Activated naive CD8-positive, alpha-beta T cell treated with anti-CD3 and anti-CD28 coated beads, Interleukin-2, amount 10 ng/mL, durations not matched to agents 7 days and 5 days (primary cell): ENCODE results near the gene PUSL1. TPM values are rescaled to one million over a fixed set of nuclear protein-coding genes. Genes with fewer than 3 reads are reported as not detected.

ENCODE experiments used
- ATAC-seq: fragments of 150-1000 bp; cut with Tn5 transposase; one replicate; pipeline ENCODE4 v1.10.0; 2021; ENCODE audit warnings: low read depth, moderate library complexity
- POLR2A ChIA-PET: fragments of 350-600 bp; sonication (Branson Sonifier 250); formaldehyde crosslinking; loops from one replicate; lab custom pipeline; 2021; ENCODE audit warnings: antibody characterized with exemption; lab: Charles Lee
- DNase-seq: peaks from one replicate; pipeline ENCODE4 v3.0.0; 2021
- H3K27ac Mint-ChIP-seq: one replicate; pipeline ENCODE4 v1.8.0; 2022; ENCODE audit warnings: mild to moderate bottlenecking, mixed read lengths
- H3K27me3 Mint-ChIP-seq: one replicate; pipeline ENCODE4 v1.8.0; 2022; ENCODE audit warnings: mild to moderate bottlenecking, moderate library complexity, mixed read lengths
- H3K36me3 Mint-ChIP-seq: one replicate; pipeline ENCODE4 v1.8.0; 2021; ENCODE audit warnings: mild to moderate bottlenecking, mixed read lengths
- H3K4me1 Mint-ChIP-seq: one replicate; pipeline ENCODE4 v1.8.0; 2021; ENCODE audit warnings: mixed read lengths
- H3K4me3 Mint-ChIP-seq: one replicate; pipeline ENCODE4 v1.8.0; 2022; ENCODE audit warnings: mild to moderate bottlenecking, moderate library complexity, mixed read lengths
- H3K9me3 Mint-ChIP-seq: one replicate; pipeline ENCODE4 v1.8.0; 2021; ENCODE audit warnings: mixed read lengths
- total RNA-seq, 2 experiments: library from RNA; stranded (reverse); gene quantifications; one replicate each; pipeline ENCODE4 v1.2.3, GENCODE V29; 2021

Gene PUSL1
- total RNA-seq, 2 experiments from 2014 or later = 22.3 to 22.4 TPM

- DNase-seq (no peak), ATAC-seq (no peak)
- peaks cover 15% of the 10 kb centered on the region for H3K4me1 Mint-ChIP-seq
- peak overlapping the region; percentile 56 for H3K27ac Mint-ChIP-seq
- POLR2A ChIA-PET = no interaction called here
- peaks cover 6% of the 10 kb centered on the region for H3K36me3 Mint-ChIP-seq
- H3K4me3 Mint-ChIP-seq = peak overlapping the region; percentile 31
- no peaks in the 10 kb centered on the region for H3K27me3 Mint-ChIP-seq
- H3K9me3 Mint-ChIP-seq = no peaks in the 10 kb centered on the region
These were observed 14.0 kb downstream of the PUSL1 start for GRCh38 chr1:1322418-1322817.

GRCh38 chr1:1322952-1323351 is 14.6 kb downstream of the PUSL1 start:
- no peaks in the 10 kb centered on the region for H3K9me3 Mint-ChIP-seq
- ATAC-seq = no peak
- H3K4me3 Mint-ChIP-seq = peak overlapping the region; percentile 93
- DNase-seq = no peak
- H3K27ac Mint-ChIP-seq = peak overlapping the region; percentile 94
- peaks cover 6% of the 10 kb centered on the region for H3K36me3 Mint-ChIP-seq
- H3K4me1 Mint-ChIP-seq = peaks cover 15% of the 10 kb centered on the region
- POLR2A ChIA-PET = no interaction called here
- no peaks in the 10 kb centered on the region for H3K27me3 Mint-ChIP-seq

DNA sequence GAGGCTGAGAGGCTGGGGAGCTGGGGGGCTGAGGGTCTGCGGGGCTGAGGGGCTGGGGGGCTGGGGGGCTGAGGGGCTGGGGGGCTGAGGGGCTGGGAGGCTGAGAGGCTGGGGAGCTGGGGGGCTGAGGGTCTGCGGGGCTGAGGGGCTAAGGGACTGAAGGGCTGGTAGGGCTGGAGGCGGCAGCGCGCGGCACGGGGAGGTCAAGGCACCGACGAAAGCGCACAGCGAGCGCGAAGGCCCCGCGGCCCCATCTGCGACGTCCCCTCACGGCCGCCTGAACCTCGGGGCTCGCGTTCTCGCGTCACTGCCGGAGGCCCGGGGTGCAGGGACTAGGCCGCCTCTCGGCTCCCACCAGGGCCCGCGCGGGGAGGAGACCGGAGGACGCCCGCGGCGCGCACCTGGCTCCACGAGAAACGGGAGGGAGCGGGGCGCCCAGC is 15.7 kb downstream of the PUSL1 start:
- Mint-ChIP-seq H3K4me3 (peak overlapping the region; percentile 93), H3K9me3 (no peaks in the 10 kb centered on the region), H3K36me3 (peaks cover 5% of the 10 kb centered on the region), H3K4me1 (peaks cover 15% of the 10 kb centered on the region), H3K27ac (peak overlapping the region; percentile 65), H3K27me3 (no peaks in the 10 kb centered on the region)
- POLR2A ChIA-PET = no interaction called here
- ATAC-seq = peak; percentile 33
- DNase-seq = no peak

DNA sequence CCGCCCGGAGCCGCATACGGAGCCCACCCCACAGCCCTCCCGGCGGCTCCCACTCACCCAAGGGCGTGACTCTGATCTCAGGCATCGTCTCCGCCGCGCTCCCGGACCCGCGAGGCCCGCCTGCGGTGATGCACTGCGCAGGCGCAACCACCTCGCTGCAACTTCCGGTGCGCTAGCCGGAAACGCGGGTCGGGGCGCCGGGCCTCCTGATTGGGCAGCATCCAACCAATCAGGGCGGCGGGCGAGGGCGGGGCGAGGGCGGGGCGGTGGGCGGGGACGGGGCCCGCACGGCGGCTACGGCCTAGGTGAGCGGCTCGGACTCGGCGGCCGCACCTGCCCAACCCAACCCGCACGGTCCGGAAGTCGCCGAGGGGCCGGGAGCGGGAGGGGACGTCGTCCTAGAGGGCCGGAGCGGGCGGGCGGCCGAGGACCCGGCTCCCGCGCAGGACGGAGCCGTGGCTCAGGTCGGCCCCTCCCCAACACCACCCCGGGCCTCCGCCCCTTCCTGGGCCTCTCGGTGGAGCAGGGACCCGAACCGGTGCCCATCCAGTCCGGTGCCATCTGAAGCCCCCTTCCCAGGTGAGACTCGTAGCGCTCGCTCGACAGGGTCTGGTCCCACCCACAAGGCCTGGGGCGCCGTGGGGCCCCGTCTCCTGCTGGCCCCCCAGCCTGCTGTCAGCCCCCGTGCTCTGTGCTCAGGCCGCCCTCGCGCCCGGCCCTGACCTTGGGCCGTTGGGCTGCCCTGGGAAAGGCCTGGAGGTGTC is 16.3 kb downstream of the PUSL1 start, which contains the start of the genes CPTP and INTS11:
TSS of gene CPTP (plus strand) at position 279 of the 764 bp plus-strand sequence. CDS start 2,109 bp downstream, outside the sequence.
TSS of gene INTS11 (minus strand) at position 137 of the 764 bp plus-strand sequence. CDS start at position 85, 52 bp downstream.
- no peaks in the 10 kb centered on the region for H3K9me3 Mint-ChIP-seq
- H3K27me3 Mint-ChIP-seq = no peaks in the 10 kb centered on the region
- peaks cover 15% of the 10 kb centered on the region for H3K4me1 Mint-ChIP-seq
- DNase-seq (peak; percentile 97), ATAC-seq (peak; percentile 85)
- peak within 1 kb of the TSS; percentile 95 for H3K27ac Mint-ChIP-seq
- peaks cover 1% of the 10 kb centered on the region for H3K36me3 Mint-ChIP-seq
- peak within 1 kb of the TSS; percentile 93 for H3K4me3 Mint-ChIP-seq
- POLR2A ChIA-PET = interaction anchor here (0.8 to 1.3 kb wide), 4 partner anchors 11 to 74 kb away, joined by 3 read pairs; partner anchors contain the start of genes AURKAIP1, CCNL2 and UBE2J2

GRCh38 chr1:1325288-1326074 is 17.1 kb downstream of the PUSL1 start:
- DNase-seq = no peak
- Mint-ChIP-seq H3K27ac (peak overlapping the region; percentile 80), H3K27me3 (no peaks in the 10 kb centered on the region), H3K36me3 (no peaks in the 10 kb centered on the region), H3K4me3 (peak overlapping the region; percentile 76), H3K4me1 (peaks cover 15% of the 10 kb centered on the region), H3K9me3 (no peaks in the 10 kb centered on the region)
- POLR2A ChIA-PET = interaction anchor here (0.8 to 1.3 kb wide), 4 partner anchors 11 to 74 kb away, joined by 3 read pairs; partner anchors contain the start of genes AURKAIP1, CCNL2 and UBE2J2
- no peak for ATAC-seq

GRCh38 chr1:1326075-1326605 is 17.7 kb downstream of the PUSL1 start:
- ATAC-seq = no peak
- Mint-ChIP-seq H3K4me3 (peak overlapping the region; percentile 76), H3K27me3 (no peaks in the 10 kb centered on the region), H3K4me1 (peaks cover 15% of the 10 kb centered on the region), H3K9me3 (no peaks in the 10 kb centered on the region), H3K27ac (peak overlapping the region; percentile 80), H3K36me3 (no peaks in the 10 kb centered on the region)
- POLR2A ChIA-PET = interaction anchor here (1.1 to 1.3 kb wide), 2 partner anchors 12 to 49 kb away, joined by 3 read pairs; partner anchors contain the start of gene AURKAIP1
- no peak for DNase-seq

DNA sequence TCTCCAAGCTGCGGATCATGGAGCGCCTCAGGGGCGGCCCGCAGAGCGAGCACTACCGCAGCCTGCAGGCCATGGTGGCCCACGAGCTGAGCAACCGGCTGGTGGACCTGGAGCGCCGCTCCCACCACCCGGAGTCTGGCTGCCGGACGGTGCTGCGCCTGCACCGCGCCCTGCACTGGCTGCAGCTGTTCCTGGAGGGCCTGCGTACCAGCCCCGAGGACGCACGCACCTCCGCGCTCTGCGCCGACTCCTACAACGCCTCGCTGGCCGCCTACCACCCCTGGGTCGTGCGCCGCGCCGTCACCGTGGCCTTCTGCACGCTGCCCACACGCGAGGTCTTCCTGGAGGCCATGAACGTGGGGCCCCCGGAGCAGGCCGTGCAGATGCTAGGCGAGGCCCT is 18.9 kb downstream of the PUSL1 start:
- Mint-ChIP-seq H3K36me3 (no peaks in the 10 kb centered on the region), H3K27ac (no peak overlapping the region), H3K4me1 (peaks cover 11% of the 10 kb centered on the region), H3K27me3 (no peaks in the 10 kb centered on the region), H3K9me3 (no peaks in the 10 kb centered on the region), H3K4me3 (no peak overlapping the region)
- POLR2A ChIA-PET = no interaction called here
- DNase-seq (no peak), ATAC-seq (no peak)

GRCh38 chr1:1328254-1328653 is 19.9 kb downstream of the PUSL1 start:
- H3K27me3 Mint-ChIP-seq = no peaks in the 10 kb centered on the region
- no peak for DNase-seq
- H3K4me1 Mint-ChIP-seq = peaks cover 8% of the 10 kb centered on the region
- POLR2A ChIA-PET = interaction anchor here (0.5 kb wide), 1 partner anchor 419 kb away, joined by 4 read pairs; no protein-coding TSS in a partner anchor
- H3K36me3 Mint-ChIP-seq = no peaks in the 10 kb centered on the region
- H3K27ac Mint-ChIP-seq = no peak overlapping the region
- no peak overlapping the region for H3K4me3 Mint-ChIP-seq
- ATAC-seq = no peak
- H3K9me3 Mint-ChIP-seq = no peaks in the 10 kb centered on the region

DNA sequence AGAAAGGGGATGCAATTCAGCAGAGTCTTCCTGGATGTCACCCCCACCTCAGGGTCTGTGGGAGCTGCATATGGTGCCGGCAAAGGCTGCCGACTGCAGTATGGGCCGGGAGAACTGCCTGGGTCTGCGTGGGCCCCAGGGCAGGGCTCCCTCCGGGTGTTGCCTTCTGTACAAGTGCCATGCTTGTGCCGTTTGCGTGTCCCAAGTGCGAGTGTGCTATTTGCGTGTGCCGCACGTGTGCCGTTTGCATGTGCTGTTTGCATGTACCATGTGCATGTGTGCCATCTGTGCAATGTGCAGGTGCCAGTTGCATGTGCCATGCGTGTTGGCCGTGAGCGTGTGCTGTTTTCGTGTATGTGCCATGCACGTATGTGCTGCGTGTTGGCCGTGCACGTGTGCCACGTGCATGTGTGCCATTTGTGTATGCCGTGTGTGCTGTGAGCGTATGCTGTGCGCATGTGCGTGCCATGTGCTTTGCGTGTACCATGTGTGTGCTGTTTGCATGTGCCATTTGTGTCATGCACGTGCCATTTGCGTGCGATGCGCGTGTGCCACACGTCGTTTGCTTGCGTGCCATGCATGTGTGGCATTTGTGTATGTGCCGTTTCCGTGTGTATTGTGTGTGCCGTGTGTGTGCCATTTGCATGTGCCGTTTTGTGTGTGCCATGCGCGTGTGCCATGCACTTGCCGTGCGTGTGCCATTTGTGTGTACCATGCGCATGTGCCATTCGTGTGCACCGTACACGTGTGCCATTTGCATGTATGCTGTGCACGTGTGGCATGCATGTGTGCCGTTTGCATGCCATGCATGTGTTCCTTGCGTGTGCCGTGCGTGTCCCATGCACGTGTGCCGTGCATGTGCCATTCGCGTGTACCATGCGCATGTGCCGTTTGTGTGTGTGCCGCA is 21.2 kb downstream of the PUSL1 start:
- DNase-seq = no peak
- no peak overlapping the region for H3K4me3 Mint-ChIP-seq
- H3K36me3 Mint-ChIP-seq = no peaks in the 10 kb centered on the region
- no peaks in the 10 kb centered on the region for H3K9me3 Mint-ChIP-seq
- no peak for ATAC-seq
- H3K4me1 Mint-ChIP-seq = peaks cover 4% of the 10 kb centered on the region
- POLR2A ChIA-PET = no interaction called here
- no peaks in the 10 kb centered on the region for H3K27me3 Mint-ChIP-seq
- no peak overlapping the region for H3K27ac Mint-ChIP-seq

- Mint-ChIP-seq H3K4me3 (no peak overlapping the region), H3K27me3 (no peaks in the 10 kb centered on the region), H3K4me1 (peaks cover 4% of the 10 kb centered on the region), H3K36me3 (no peaks in the 10 kb centered on the region), H3K27ac (no peak overlapping the region), H3K9me3 (no peaks in the 10 kb centered on the region)
- no peak for ATAC-seq
- no peak for DNase-seq
- POLR2A ChIA-PET = no interaction called here
These were observed 22.1 kb downstream of the PUSL1 start for GRCh38 chr1:1330366-1331067.

- Mint-ChIP-seq H3K27ac (no peak within 1 kb of the TSS), H3K27me3 (no peaks in the 10 kb centered on the region), H3K36me3 (no peaks in the 10 kb centered on the region), H3K4me1 (peaks cover under 1% of the 10 kb centered on the region), H3K9me3 (no peaks in the 10 kb centered on the region), H3K4me3 (no peak within 1 kb of the TSS)
- no peak for DNase-seq
- ATAC-seq = no peak
- POLR2A ChIA-PET = no interaction called here
These were observed 22.9 kb downstream of the PUSL1 start, which contains the start of gene TAS1R3 for GRCh38 chr1:1331068-1331965. TSS of gene TAS1R3 (plus strand) at chr1:1331280. CDS start at chr1:1331346, 66 bp downstream.
